Measurements from ENCODE around the gene PPP1R12B. TPM values are rescaled to one million over a fixed set of nuclear protein-coding genes. Genes with fewer than 3 reads are reported as not detected.
A peak's percentile ranks its signal among the peaks of the same experiment; 100 is the strongest.
"Not testable (repeated sequence)": the region's sequence is repeated elsewhere in the genome, so short reads cannot be mapped to it uniquely, and the experiment has no call there.

The PPP1R12B gene
- total and polyA plus RNA-seq, 2 experiments from 2014 or later = 13.2 to 13.8 TPM

DNA sequence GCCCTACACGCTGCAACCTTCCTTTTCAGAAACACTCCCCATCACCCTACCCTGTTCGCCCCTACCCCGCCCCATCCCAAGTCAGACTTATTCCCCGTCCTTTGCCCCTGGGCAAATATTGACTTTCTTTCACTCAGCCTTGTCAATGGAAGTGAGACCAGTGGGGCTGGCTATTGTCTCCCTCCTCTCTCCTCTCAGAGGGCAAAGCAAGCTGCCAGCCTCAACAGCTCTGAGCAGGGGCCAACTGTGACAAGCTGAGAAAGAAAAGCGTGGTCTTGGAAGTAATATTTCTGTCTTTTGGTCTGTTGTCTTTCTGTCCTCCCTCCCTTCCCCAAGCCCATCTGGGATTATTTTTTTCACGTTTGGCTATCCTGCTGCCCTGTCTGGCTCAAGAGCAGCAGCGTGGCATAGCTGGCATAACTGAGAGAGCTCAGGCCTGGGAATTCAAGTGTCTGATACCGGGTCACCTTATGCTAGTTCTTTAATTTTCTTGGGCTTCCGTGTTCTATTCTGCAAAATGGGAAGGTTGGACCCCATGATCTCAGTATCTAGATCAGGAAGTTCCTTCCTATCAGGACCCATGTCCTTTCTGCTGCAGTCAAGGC, 290.3 kb downstream of the PPP1R12B start:
- H2AFZ ChIP-seq; DNase-seq (ENCODE audit: low spot score); H3K79me2 ChIP-seq (replicated peaks; ENCODE audit: insufficient read depth); H3K27ac ChIP-seq (ENCODE audit: low read depth); H3K36me3 ChIP-seq (ENCODE audit: insufficient read depth); H4K20me1 ChIP-seq (replicated peaks; ENCODE audit: insufficient read depth); H3K27ac Mint-ChIP-seq; H3K9me3 Mint-ChIP-seq; H3F3A ChIP-seq (replicated peaks; ENCODE audit: low read depth); H3K36me3 Mint-ChIP-seq (ENCODE audit: low read depth); H3K9me2 ChIP-seq (ENCODE audit: insufficient read depth); H3K4me3 ChIP-seq; H3K4me3 Mint-ChIP-seq: not testable (repeated sequence)
- Mint-ChIP-seq H3K4me1 (peaks cover 39% of the 10 kb centered on the region), H3K27me3 (ENCODE audit: insufficient read depth, low read depth, poor library complexity) (peaks cover 35% of the 10 kb centered on the region)
- ATAC-seq = peak; percentile 3; the same call in 1 of the 3 replicates
- peaks cover 28% of the 10 kb centered on the region for H3K4me1 ChIP-seq (ENCODE audit: insufficient read depth)
- peak overlapping the region; percentile 72 for H3K4me2 ChIP-seq
- H3K27me3 ChIP-seq (ENCODE audit: insufficient read depth) = peaks cover 25% of the 10 kb centered on the region

DNA sequence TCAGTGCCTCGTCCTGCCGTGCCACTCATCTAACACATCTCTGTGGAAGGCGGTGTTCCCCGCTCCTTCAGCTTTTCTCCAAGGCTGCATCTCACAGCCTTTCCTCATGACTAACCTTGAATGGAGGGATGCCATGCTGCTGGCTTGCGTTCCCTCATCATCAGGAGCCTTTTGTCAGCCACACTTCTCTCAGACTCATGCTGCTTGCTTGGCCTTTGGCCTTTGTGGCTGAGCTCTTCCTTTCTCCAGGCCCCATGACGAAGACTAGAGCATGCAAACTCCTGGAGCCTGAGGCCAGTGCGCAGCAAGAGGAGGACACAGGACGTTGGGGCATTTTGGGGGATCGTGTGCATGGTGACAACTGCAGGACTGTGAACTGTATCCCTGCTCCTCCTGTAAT, 291.0 kb downstream of the PPP1R12B start:
- Mint-ChIP-seq H3K4me3 (no peak overlapping the region), H3K9me3 (no peaks in the 10 kb centered on the region), H3K4me1 (peaks cover 40% of the 10 kb centered on the region), H3K27me3 (ENCODE audit: insufficient read depth, low read depth, poor library complexity) (peaks cover 42% of the 10 kb centered on the region), H3K36me3 (ENCODE audit: low read depth) (no peaks in the 10 kb centered on the region; the same call in 2 of the 3 replicates), H3K27ac (no peak overlapping the region)
- Histone ChIP-seq H4K20me1 (replicated peaks; ENCODE audit: insufficient read depth) (no peaks in the 10 kb centered on the region; the same call in 1 of the 2 replicates), H3K4me1 (ENCODE audit: insufficient read depth) (peaks cover 28% of the 10 kb centered on the region), H3K27ac (ENCODE audit: low read depth) (no peak overlapping the region), H3K4me3 (no peak overlapping the region), H3K79me2 (replicated peaks; ENCODE audit: insufficient read depth) (no peaks in the 10 kb centered on the region), H3K27me3 (ENCODE audit: insufficient read depth) (peaks cover 32% of the 10 kb centered on the region), H3K4me2 (no peak overlapping the region), H2AFZ (no peak overlapping the region), H3K36me3 (ENCODE audit: insufficient read depth) (no peaks in the 10 kb centered on the region), H3F3A (replicated peaks; ENCODE audit: low read depth) (peaks cover 10% of the 10 kb centered on the region; the same call in 1 of the 2 replicates), H3K9me2 (ENCODE audit: insufficient read depth) (no peaks in the 10 kb centered on the region)
- ATAC-seq (no peak), DNase-seq (ENCODE audit: low spot score) (no peak)
- TF ChIP-seq, protein P1, sequence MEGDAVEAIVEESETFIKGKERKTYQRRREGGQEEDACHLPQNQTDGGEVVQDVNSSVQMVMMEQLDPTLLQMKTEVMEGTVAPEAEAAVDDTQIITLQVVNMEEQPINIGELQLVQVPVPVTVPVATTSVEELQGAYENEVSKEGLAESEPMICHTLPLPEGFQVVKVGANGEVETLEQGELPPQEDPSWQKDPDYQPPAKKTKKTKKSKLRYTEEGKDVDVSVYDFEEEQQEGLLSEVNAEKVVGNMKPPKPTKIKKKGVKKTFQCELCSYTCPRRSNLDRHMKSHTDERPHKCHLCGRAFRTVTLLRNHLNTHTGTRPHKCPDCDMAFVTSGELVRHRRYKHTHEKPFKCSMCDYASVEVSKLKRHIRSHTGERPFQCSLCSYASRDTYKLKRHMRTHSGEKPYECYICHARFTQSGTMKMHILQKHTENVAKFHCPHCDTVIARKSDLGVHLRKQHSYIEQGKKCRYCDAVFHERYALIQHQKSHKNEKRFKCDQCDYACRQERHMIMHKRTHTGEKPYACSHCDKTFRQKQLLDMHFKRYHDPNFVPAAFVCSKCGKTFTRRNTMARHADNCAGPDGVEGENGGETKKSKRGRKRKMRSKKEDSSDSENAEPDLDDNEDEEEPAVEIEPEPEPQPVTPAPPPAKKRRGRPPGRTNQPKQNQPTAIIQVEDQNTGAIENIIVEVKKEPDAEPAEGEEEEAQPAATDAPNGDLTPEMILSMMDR (conservative IDR thresholded peaks at IDR 0.05; ENCODE audit: low read depth in 2 of 2) = no peak
- TF ChIP-seq CREB1 (CRISPR knock-in tag; IDR thresholded peaks at IDR 0.05; ENCODE audit: low read depth) = no peak
- no peak for TF ChIP-seq STAT1 (IDR thresholded peaks at IDR 0.05; ENCODE audit: unreplicated experiment)
- TF ChIP-seq, protein P2, sequence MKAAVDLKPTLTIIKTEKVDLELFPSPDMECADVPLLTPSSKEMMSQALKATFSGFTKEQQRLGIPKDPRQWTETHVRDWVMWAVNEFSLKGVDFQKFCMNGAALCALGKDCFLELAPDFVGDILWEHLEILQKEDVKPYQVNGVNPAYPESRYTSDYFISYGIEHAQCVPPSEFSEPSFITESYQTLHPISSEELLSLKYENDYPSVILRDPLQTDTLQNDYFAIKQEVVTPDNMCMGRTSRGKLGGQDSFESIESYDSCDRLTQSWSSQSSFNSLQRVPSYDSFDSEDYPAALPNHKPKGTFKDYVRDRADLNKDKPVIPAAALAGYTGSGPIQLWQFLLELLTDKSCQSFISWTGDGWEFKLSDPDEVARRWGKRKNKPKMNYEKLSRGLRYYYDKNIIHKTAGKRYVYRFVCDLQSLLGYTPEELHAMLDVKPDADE (IDR thresholded peaks at IDR 0.05) = no peak
- TF ChIP-seq JUNB (IDR thresholded peaks at IDR 0.05; ENCODE audit: unreplicated experiment) = no peak
- no peak for TF ChIP-seq EZH2 (IDR thresholded peaks at IDR 0.05; ENCODE audit: low read depth, unreplicated experiment)
- TF ChIP-seq ZNF331 (CRISPR knock-in tag; IDR thresholded peaks at IDR 0.05; ENCODE audit: low read depth) = no peak
- no peak for TF ChIP-seq EZH2phosphoT487 (IDR thresholded peaks at IDR 0.05; ENCODE audit: unreplicated experiment)
- TF ChIP-seq, protein P3, sequence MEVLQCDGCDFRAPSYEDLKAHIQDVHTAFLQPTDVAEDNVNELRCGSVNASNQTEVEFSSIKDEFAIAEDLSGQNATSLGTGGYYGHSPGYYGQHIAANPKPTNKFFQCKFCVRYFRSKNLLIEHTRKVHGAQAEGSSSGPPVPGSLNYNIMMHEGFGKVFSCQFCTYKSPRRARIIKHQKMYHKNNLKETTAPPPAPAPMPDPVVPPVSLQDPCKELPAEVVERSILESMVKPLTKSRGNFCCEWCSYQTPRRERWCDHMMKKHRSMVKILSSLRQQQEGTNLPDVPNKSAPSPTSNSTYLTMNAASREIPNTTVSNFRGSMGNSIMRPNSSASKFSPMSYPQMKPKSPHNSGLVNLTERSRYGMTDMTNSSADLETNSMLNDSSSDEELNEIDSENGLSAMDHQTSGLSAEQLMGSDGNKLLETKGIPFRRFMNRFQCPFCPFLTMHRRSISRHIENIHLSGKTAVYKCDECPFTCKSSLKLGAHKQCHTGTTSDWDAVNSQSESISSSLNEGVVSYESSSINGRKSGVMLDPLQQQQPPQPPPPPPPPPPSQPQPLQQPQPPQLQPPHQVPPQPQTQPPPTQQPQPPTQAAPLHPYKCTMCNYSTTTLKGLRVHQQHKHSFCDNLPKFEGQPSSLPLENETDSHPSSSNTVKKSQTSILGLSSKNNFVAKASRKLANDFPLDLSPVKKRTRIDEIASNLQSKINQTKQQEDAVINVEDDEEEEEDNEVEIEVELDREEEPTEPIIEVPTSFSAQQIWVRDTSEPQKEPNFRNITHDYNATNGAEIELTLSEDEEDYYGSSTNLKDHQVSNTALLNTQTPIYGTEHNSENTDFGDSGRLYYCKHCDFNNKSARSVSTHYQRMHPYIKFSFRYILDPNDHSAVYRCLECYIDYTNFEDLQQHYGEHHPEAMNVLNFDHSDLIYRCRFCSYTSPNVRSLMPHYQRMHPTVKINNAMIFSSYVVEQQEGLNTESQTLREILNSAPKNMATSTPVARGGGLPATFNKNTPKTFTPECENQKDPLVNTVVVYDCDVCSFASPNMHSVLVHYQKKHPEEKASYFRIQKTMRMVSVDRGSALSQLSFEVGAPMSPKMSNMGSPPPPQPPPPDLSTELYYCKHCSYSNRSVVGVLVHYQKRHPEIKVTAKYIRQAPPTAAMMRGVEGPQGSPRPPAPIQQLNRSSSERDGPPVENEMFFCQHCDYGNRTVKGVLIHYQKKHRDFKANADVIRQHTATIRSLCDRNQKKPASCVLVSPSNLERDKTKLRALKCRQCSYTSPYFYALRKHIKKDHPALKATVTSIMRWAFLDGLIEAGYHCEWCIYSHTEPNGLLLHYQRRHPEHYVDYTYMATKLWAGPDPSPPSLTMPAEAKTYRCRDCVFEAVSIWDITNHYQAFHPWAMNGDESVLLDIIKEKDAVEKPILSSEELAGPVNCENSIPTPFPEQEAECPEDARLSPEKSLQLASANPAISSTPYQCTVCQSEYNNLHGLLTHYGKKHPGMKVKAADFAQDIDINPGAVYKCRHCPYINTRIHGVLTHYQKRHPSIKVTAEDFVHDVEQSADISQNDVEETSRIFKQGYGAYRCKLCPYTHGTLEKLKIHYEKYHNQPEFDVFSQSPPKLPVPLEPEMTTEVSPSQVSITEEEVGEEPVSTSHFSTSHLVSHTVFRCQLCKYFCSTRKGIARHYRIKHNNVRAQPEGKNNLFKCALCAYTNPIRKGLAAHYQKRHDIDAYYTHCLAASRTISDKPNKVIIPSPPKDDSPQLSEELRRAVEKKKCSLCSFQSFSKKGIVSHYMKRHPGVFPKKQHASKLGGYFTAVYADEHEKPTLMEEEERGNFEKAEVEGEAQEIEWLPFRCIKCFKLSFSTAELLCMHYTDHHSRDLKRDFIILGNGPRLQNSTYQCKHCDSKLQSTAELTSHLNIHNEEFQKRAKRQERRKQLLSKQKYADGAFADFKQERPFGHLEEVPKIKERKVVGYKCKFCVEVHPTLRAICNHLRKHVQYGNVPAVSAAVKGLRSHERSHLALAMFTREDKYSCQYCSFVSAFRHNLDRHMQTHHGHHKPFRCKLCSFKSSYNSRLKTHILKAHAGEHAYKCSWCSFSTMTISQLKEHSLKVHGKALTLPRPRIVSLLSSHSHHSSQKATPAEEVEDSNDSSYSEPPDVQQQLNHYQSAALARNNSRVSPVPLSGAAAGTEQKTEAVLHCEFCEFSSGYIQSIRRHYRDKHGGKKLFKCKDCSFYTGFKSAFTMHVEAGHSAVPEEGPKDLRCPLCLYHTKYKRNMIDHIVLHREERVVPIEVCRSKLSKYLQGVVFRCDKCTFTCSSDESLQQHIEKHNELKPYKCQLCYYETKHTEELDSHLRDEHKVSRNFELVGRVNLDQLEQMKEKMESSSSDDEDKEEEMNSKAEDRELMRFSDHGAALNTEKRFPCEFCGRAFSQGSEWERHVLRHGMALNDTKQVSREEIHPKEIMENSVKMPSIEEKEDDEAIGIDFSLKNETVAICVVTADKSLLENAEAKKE (CRISPR knock-in tag; IDR thresholded peaks at IDR 0.05) = no peak
